RKO (cell line): ENCODE measurements around the gene ARHGEF26.
"Not testable (repeated sequence)": the region's sequence is repeated elsewhere in the genome, so short reads cannot be mapped to it uniquely, and the experiment has no call there.

Experiments
- DNase-seq: peaks from one replicate; pipeline ENCODE4 v3.0.0-alpha.2; 2016; ENCODE audit warnings: low spot score

ARHGEF26 gene, protein sequence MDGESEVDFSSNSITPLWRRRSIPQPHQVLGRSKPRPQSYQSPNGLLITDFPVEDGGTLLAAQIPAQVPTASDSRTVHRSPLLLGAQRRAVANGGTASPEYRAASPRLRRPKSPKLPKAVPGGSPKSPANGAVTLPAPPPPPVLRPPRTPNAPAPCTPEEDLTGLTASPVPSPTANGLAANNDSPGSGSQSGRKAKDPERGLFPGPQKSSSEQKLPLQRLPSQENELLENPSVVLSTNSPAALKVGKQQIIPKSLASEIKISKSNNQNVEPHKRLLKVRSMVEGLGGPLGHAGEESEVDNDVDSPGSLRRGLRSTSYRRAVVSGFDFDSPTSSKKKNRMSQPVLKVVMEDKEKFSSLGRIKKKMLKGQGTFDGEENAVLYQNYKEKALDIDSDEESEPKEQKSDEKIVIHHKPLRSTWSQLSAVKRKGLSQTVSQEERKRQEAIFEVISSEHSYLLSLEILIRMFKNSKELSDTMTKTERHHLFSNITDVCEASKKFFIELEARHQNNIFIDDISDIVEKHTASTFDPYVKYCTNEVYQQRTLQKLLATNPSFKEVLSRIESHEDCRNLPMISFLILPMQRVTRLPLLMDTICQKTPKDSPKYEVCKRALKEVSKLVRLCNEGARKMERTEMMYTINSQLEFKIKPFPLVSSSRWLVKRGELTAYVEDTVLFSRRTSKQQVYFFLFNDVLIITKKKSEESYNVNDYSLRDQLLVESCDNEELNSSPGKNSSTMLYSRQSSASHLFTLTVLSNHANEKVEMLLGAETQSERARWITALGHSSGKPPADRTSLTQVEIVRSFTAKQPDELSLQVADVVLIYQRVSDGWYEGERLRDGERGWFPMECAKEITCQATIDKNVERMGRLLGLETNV

DNA sequence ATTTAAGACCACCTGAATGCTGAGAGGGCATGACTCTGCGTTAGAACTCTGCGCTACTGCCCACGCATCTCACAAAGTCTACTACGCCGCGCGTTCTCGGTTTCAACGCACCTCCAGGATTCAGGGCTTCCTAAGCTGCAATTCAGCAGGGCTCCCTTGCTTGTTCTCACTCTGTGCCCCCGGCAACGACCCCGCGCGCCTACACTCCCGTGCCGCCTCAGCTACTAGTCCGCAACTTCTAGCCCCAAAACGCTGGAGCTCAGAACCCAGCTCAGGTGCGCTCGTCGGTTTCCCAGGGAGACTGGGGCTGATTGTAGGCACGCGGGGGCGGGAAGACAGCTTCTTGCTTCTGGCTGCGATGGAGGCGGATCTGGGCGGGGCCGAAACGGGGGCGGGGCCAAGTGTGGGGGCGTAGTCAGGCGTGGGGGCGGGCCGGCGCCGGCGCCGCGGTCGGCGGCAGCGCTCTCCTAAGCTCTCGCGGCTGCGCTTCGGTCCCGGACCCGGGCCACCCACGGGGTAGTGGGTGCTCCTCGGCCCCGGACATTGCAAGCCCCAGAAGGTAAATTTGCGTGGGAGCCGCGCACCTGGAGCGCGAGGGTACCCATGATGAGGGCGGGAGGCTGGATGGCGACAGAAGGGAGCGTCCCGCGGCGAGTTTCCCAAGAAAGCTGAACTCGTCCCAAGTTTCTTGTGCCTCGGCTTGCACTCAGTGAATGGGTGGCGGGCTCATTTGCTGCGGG, at the start of gene ARHGEF26:
Gene ARHGEF26, plus strand, starts transcription at position 430 of the 740 bp plus-strand sequence. CDS start 603 bp downstream, outside the sequence.
- peak; percentile 72 for DNase-seq

DNA sequence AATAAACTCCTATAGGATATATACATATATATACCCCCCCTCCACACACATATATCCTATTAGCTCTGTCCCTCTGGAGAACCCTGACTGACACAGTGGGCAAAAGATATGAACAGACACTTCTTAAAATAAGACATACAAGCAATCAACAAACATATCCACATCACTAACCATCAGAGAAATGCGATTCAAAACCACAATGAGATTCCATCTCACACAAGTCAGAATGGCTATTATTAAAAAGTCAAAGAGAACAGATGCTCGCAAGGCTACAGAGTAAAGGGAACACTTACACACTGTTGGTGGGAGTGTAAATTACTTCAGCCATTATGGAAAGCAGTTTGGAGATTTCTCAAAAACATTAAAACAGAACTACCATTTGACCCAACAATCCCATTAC, 46.2 kb upstream of the ARHGEF26 start:
- DNase-seq, result no peak

DNA sequence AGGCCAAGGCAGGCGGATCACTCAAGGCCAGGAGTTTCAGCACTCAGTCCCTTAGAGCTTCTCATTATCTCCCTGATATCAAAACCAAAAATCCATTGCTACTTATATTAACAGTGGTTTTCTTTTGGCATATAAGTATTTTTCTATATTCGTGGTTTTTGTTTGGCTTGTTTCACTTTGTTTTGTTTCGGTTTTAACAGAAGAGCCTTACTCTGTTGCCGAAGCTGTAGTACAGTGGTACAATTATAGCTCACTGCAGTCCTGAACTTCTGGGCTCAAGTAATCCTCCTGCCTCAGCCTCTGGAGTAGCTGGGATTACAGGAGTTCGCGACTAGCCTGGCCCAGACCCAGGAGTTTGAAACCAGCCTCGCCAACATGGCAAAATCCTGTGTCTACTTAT, 42.5 kb upstream of the ARHGEF26 start:
- no peak for DNase-seq

DNA sequence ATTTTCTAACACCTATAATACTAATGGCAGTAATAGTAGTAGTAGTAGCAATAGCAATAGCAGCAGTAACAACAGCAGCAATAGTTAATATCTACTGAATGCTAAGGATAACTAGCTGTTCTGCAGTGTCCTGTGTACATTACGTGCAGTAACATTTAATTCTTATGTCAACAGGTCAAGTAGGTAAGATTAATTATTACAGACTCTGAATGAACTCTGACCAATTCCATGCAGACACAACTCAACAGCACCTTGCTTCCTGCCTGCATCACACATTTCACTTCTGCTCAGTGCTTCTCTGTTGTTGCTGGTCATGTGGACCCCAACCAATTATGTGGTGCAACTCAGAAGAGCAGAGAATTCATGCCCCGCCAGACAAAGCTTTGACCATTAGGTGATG, 39.9 kb upstream of the ARHGEF26 start:
- no peak for DNase-seq

DNA sequence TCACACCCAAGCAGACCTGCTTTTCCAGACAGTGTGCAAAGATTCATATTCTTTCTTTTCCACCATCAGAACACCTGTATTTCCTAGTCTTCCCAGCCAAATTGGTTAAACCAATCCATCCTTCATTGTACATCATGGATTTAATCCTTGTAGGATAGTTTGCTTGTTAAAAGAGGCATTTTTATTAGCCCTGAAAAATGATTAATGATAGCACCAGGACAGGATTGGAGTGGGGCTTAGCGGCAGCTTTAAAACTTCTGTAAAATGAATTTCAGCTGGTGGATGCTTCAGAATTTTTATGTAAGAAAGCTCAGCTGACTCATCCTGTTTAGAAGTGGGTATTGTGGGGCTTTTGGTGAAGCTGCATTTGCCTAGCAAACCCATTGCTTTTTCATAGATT, 36.1 kb upstream of the ARHGEF26 start:
- DNase-seq, result no peak

DNA sequence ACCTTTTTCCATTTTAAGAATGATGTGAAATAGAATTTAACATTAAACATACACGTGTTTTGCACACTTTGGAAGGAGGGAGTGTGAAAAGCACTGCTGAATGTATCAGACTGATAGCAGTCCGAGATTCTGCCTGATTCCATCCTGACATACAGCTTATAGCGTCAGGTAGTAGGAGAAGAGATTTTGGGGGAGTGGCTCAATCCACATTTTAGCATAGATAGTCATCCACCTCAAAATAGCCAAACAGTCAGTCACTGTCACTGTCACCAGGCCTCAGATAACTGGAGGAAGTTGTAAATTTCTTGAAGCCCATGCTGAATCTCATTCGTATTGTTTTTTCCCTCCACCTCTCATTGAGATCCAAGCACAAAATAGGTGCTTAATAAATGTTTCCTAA, 35.4 kb upstream of the ARHGEF26 start:
- no peak for DNase-seq

DNA sequence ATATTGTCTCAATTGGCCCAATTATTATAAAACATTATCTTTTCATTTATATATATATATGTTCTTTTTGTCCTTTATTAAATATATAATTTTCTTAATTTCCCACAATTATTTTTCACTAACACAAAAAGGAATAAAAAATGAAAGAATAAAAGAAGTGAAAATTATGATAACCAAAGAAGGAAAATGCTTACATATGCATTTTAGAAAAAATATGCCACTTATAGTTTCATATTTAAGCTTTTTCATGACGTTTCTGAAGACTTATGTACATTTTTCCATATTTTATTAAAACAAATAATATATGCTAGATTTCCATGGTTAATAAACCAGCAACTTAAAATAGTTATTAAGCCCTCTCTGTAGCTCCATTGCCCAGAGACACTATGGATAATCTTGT, 34.9 kb upstream of the ARHGEF26 start:
- DNase-seq, result no peak

DNA sequence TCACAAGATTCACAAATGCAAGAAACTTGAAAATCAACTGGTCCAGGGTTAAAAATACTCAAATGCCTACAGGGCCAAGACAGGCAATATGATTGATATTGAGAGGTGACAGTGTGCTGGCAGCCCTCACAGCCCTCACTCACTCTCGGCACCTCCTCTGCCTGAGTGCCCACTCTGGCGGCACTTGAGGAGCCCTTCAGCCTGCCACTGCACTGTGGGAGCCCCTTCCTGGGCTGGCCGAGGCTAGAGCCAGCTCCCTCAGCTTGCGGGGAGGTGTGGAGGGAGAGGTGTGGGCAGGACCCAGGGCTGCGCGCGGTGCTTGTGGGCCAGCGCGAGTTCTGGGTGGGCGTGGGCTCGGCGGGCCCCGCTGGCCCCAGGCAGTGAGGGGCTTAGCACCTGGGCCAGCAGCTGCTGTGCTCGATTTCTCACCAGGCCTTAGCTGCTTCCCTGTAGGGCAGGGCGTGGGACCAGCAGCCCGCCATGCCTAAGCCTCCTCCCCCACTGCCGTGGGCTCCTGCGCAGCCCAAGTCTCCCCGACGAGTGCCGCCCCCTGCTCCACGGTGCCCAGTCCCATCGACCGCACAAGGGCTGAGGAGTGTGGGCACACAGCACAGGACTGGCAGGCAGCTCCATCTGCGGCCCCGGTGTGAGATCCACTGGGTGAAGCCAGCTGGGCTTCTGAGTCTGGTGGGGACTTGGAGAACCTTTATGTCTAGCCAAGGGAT, 33.3 kb upstream of the ARHGEF26 start:
- DNase-seq, result not testable (repeated sequence)

DNA sequence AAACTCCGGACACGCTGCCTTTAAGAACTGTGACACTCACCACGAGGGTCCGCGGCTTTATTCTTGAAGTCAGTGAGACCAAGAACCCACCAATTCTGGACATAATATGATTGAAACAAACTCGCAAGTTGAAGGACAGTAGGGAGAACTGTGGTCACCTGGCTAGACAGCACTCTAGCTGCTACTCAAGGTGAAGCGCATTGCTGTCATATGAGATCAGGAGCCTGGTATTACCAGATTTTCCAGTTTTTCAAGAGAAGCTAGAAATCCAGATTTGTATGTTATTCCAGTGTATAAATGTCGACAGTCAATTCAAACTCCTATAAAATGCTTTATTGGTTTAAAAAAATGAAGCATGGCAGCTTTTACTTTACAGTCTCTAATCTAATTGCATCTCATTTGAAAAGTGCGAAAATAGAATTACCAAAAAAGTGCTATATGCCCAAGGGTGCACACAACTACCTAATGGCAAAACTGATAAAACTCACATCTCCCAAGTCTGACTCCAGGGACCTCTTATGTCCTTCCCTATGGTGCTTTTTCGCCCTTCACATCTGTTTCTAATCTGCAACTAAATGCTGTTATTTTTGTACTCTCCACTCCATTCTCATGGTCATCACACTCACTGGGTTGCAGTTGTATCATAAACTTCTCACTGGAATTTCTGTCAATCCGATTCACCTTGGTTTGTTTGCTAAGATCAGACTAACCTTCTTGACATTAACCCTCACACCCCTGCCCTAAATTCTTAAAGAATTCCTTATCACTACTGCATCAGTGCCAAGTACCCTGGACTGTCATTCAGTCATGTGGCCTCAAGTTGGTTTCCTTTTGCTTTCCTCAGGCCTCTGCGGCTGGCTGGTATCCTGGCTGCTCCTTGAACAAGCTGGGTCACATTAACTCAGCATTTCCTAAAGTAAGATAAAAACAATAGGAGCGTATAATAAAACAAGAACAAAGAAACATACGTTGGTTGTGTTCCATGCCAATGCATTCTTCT, 31.5 kb upstream of the ARHGEF26 start:
- DNase-seq, result no peak

DNA sequence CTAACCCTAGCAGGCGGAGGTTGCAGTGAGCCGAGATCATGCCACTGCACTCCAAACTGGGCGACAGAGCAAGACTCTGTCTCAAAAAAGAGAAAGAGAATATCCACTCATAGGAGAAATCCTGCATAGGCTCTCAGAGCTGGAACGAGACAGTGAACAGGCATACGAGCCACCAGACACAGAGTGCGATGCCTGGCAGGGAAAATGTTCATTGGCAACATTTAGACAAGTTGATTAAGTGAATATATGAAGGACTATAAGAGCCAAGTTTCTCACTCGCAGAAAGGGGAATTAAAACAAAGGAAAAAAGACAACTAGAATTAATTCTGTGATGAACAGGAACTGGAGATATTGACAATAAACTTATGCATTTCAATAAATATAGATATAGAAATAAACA, 27.1 kb upstream of the ARHGEF26 start:
- no peak for DNase-seq

DNA sequence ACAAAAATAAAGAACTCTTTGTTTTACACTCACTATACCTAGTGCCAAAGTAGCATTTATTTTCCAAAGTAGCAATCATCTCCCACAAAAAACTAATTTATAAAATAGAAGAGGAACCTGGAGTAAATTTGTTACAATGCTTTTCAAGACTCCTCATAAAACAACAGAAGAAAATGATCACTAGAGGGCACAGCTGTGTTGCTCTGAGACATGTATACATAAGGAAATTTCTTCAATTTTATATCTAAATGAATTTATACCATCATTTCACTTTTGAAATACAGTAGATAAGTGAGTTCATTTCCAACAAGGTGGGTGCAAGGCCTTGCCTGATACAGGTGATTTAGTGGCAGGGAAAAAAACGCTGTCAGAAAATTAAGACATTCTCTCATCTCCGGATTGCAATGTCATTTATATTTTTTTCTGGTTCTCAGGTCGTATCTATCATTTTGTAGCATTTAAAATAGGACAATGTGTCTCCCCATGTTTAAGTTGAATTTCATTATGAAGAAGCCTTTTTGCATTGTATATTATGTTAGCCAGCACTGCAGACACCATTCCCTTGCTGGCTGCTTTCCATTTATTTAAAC, 25.3 kb upstream of the ARHGEF26 start:
- DNase-seq, result peak; percentile 39

DNA sequence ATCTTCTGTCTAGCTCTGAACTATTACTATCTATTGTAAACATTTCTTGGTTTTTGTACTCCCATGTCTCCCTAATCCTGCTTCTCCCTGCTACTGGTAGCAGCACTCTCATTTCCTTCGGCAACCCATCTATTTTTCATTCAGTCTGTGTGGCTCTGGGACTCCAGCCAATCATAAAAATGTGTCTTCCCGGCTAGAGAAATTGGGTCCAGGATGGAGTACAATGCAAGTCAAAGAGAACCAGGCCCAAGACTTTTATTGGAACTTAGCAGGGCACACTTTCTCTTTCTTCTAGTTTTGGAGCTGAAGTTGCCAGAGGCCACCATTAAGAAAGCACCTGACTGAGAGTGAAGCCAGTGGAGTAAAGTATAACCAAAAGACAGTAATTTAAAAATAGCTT, 22.8 kb upstream of the ARHGEF26 start:
- DNase-seq, result no peak

DNA sequence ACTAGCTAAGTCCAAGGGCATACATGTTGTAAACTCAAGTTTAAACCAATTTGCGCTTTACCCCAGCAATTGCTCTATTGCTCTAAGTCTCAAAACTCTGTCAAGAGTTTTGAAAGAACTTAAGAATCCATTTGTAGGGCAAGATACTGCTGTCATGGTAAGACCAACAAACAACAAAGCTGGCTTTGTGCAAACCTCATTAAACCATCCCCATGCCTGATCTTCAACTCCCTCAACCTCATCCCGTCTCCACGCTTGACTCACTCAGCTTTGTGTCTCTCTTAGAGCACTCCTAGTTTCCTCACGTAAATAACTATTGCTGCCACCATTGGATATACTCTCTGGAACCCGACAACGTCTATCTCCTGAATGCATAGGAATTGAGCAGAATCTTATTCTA, 20.6 kb upstream of the ARHGEF26 start:
- DNase-seq, result no peak

DNA sequence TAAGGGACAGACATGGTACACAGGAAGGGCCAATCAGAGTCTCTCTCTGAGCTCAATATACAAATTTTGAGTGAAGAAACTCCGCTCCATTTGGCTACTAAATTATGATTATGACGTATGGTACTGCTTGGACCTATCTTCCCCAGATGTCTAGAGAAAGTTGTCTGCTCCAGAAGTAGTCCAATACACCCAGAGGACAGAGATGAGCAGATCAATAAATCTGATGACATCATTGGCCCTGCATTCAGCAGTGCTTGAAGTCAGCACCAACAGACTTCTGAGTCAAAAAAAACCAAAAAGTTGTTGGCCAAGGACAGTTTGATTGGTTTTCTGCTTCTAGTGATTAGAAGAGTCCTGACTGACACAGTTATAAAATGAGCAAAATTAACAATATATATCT, 19.9 kb upstream of the ARHGEF26 start:
- DNase-seq, result no peak

DNA sequence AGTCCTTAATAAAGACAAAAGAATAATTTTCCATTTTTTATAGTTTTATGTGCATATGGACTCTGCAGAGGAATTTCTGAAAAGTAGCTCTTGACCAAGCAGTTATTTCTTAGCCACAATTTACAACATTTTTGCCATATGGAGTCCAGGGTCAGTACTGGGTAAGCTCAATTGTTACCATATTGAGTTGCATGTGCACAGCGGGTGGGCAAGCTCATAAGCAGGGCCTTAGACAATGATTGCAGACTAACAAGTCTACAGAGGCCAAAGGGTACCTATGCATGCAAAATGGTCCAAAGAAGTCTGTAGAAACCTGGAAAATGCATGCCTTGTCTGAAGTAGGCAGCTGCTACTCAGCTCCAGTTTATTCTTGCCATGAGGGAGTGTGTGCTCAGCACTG, 19.0 kb upstream of the ARHGEF26 start:
- no peak for DNase-seq

DNA sequence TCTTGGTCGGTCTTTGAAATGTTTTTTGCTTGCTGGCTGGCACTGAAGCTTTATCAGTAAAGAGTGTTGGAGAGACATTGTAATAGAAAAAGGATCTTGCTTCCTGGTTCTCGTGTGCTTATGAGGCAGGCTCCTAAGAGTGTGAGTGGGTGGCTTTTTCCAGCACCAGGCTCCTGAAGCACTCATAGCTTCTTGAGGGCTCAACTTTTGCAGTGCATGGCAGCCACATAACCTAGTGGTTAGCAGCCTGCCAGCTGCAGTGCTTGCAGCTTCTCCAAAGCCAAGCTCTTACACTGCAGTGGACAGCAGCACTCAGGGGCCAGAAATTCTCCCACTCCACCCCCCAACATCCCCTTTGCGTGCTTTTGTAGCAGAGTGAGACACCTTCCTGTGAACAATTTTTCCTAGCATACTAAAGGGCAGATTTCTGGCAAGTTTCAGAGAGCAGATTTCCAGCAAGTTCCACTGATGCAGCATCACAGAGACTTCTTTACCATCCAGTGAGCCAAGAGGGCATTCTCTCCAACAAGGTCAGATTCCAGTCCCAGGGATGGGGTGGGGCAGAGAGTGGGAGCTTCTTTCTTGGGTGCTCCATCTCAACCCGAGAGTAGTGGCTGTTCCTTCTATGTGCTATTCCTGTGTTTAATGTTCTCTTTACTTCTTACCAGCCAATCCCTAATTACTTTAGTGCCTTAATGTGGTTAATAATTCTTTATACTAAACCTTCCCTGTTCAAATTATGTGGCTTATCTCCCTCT, 15.8 kb upstream of the ARHGEF26 start:
- DNase-seq, result no peak

DNA sequence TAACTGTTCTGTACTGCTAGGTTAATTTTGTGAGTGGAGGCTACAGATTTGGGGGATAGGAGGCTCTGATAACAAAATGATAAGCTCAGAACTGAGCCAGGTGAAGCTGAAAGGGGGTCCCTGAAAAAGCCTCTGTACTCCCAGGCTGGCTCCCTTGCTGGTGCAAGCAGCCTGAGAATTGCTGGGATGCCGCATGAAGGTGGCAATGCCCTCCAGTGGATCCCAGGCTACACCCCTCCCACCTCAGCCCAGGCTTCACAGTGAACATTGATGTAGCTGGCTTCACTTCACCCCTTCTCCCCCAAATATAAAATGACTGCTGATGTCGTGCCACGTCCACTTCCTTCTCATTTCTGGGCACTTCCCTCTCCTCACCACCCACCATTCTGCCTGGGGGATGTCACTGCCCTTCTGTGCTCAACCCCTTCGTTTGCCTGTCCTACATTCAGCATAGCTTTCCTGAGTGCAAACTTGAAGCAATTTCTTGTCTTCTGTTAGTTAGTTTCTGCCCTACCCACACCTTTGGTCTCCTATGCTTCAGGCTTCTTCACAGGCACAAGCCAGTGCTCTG, 9.7 kb upstream of the ARHGEF26 start:
- no peak for DNase-seq

DNA sequence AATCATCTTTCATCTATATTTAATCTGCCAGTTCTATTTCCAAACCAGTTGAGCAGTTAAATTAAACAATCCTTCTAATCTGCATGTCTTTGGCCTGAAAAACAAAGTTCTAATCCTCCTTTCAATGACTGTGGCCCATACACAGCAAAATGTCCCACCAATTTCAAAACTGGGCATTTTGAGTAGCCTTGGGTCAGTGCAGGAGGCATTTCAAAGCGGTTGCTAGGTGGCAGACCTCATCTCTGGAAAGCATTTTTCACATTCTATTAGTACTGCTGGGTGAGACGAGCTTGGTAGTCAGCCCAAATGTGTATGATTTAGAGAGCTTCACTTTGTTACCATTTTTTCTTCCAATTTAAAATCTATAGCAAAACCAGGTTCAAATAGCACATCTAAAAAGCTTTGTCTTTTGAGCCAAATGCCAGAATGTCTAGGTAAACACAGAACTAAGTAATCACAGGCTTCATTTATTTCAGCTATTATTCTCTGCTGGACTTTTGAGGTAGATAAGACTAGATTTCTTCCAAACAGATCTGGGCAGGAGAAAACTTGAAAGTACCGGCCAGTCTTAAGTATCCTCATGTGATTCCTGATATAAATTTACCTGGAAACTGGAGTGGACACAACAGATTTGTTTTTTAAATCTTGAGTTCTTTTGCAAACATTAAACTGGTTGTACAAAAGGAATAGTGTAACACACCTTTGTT, 8.9 kb upstream of the ARHGEF26 start:
- no peak for DNase-seq
